HG02759 (cell line): ENCODE results near the gene LCE3D.

ENCODE experiments used
- ATAC-seq: cut with Tn5 transposase; IDR thresholded peaks from one replicate; pipeline ENCODE4 v1.9.1; 2021; ENCODE audit warnings: mild to moderate bottlenecking, moderate library complexity; ENCODE audit not compliant: unreplicated experiment

Gene LCE3D

GRCh38 chr1:152533327-152533938 lies 46.9 kb downstream of the LCE3D start:
- no peak for ATAC-seq
